Kidney (tissue), 14 donors: ENCODE results near the gene ENOX2. TPM values are rescaled to one million over a fixed set of nuclear protein-coding genes. Genes with fewer than 3 reads are reported as not detected.

Experiments used
- DNase-seq, 5 donors: peaks; one replicate each; pipeline ENCODE4 v3.0.0-alpha.2; 2013 to 2020
- FAIRE-seq: peaks from 2 replicates; lab custom pipeline; 2012; peaks lifted over from hg19 to GRCh38; lab: Jason Lieb, UNC
- H3K27ac ChIP-seq, 2 donors: one replicate each; pipeline ENCODE4 v1.7.0; 2013; ENCODE audit warnings: low read depth in 2 of 2, low read length in 2 of 2, inconsistent platforms in 1 of 2
- H3K27me3 ChIP-seq: one replicate; pipeline ENCODE4 v1.7.1; 2013; ENCODE audit warnings: low read length, inconsistent platforms; ENCODE audit not compliant: control insufficient read depth, insufficient read depth
- H3K36me3 ChIP-seq, 3 donors: one replicate each; pipeline versions ENCODE4 v1.7.0 to v1.7.1; 2013; ENCODE audit warnings: low read length in 3 of 3, control low read depth in 1 of 3, inconsistent platforms in 1 of 3; ENCODE audit not compliant: insufficient read depth in 3 of 3, control insufficient read depth in 2 of 3
- H3K4me1 ChIP-seq, 3 donors: one replicate each; pipeline versions ENCODE4 v1.7.0 to v1.7.1; 2013; ENCODE audit warnings: low read length in 3 of 3, inconsistent platforms in 1 of 3, low read depth in 1 of 3; ENCODE audit not compliant: control insufficient read depth in 2 of 3, insufficient read depth in 2 of 3
- H3K4me3 ChIP-seq, 3 donors: one replicate each; pipeline versions ENCODE4 v1.7.0 to v1.8.1; 2013; ENCODE audit warnings: low read length in 3 of 3, control low read depth in 1 of 3, inconsistent platforms in 1 of 3
- H3K9ac ChIP-seq, 3 donors: one replicate each; pipeline versions ENCODE4 v1.7.0 to v1.7.1; 2013; ENCODE audit warnings: low read length in 3 of 3, control low read depth in 1 of 3, inconsistent platforms in 1 of 3
- H3K9me3 ChIP-seq, 3 donors: one replicate each; pipeline versions ENCODE4 v1.7.0 to v1.7.1; 2013; ENCODE audit warnings: low read length in 3 of 3, control low read depth in 1 of 3, inconsistent platforms in 1 of 3; ENCODE audit not compliant: control insufficient read depth in 2 of 3, insufficient read depth in 1 of 3
- CTCF ChIP-seq: IDR thresholded peaks from 3 replicates; pipeline ENCODE4 v1.5.1; 2012; ENCODE audit warnings: mild to moderate bottlenecking, moderate library complexity, borderline replicate concordance; ENCODE audit not compliant: insufficient read depth; ENCODE audit errors: extremely low read depth
- intact Hi-C: fragments of 100-400 bp; cut with DNase I; formaldehyde crosslinking; loops from one replicate; pipeline ENCODE4 v1.11.1; 2022
- polyA plus RNA-seq: library from polyadenylated mRNA; stranded (reverse); fragments of 350-450 nt; fragmentation: Illumina TruSeq; extraction: RNeasy Lipid Tissue Mini Kit (QIAGEN cat#74804); gene quantifications from one replicate; pipeline ENCODE4 v1.2.3, GENCODE V29; 2014; ENCODE audit warnings: low read depth, low replicate concordance; ENCODE audit not compliant: insufficient read depth
- total RNA-seq: library from RNA; stranded (reverse); fragmentation: NEBNext Ultra II Directional; extraction: Animal tissue kit (Norgen Biotek cat#: 25700); gene quantifications from one replicate; pipeline ENCODE4 v1.2.1, GENCODE V29; 2021
- donor health status: control.
- donor health status: control.
- donor health status: control.
- donor health status: control.
- donor health status: control.
- donor health status: DM: yes; HTN: yes; CAD: no.
- donor health status: Normal renal cell carcinoma (clear cell type).

Gene ENOX2
- total and polyA plus RNA-seq, 2 donors from 2014 or later, result 6.6 to 22.6 TPM

DNA sequence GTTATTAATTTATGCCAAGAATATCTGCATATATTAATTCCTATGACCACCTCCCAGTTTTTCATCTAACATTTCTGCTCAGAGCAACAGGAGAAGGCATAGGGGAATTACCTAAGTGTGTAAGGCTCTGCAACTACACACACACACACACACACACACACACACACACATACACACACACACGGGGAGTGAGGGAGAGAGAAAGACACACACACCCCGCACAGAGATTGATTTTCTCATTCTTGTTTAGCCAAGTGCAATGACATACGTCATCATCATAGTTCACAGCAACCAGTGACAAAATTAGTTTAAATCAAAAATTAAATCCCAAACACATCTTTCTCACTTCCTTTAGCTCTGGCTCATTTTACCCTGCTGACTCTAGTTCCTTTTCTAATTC lies 298.1 kb downstream of the ENOX2 start:
- Histone ChIP-seq H3K27ac (no peak overlapping the region), H3K27me3 (no peaks in the 10 kb centered on the region), H3K36me3 (no peaks in the 10 kb centered on the region), H3K4me3 (no peak overlapping the region), H3K9me3 (no peaks in the 10 kb centered on the region), H3K4me1 (no peaks in the 10 kb centered on the region), H3K9ac (no peak overlapping the region)
- TF ChIP-seq CTCF, result no peak
- intact Hi-C loops, result no loop called here
- DNase-seq (no peak), FAIRE-seq (no peak)

DNA sequence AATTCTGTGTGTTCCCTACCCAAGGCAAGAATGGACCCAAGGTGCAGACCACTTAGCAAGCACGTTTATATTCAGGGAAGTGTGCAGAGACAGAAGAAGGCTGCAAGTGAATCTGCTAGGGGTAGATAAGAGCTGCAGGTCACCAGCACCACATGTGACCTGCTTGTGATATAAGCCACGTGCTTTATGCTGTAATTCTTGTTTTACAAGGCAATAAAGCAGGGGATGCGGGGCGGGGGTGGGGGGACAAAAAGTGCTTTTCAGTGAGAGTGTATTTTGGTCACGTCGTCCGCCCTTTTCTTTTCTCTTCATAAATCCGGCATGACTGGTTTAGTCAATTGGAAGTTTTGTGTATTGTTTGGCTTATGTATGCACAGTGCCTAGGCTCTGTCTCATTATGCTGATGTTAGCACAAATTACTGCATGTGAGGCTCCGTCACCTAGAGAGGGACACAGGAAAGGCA lies 308.5 kb downstream of the ENOX2 start:
- H3K4me3 ChIP-seq, result no peak overlapping the region
- peak in 4 of 5 donors; percentile 4 to 25 (median 17) for DNase-seq
- no peak for TF ChIP-seq CTCF
- intact Hi-C loops, result no loop called here
- no peaks in the 10 kb centered on the region for H3K9me3 ChIP-seq
- H3K4me1 ChIP-seq, result no peaks in the 10 kb centered on the region
- no peaks in the 10 kb centered on the region for H3K27me3 ChIP-seq
- FAIRE-seq, result no peak
- H3K27ac ChIP-seq, result no peak overlapping the region
- H3K9ac ChIP-seq, result no peak overlapping the region
- H3K36me3 ChIP-seq, result no peaks in the 10 kb centered on the region

GRCh38 chrX:130593911-130594310 lies 309.1 kb downstream of the ENOX2 start:
- Histone ChIP-seq H3K27me3 (no peaks in the 10 kb centered on the region), H3K9ac (no peak overlapping the region), H3K27ac (no peak overlapping the region), H3K4me3 (no peak overlapping the region), H3K4me1 (no peaks in the 10 kb centered on the region), H3K9me3 (no peaks in the 10 kb centered on the region), H3K36me3 (no peaks in the 10 kb centered on the region)
- TF ChIP-seq CTCF, result no peak
- FAIRE-seq (no peak), DNase-seq (no peak)
- intact Hi-C loops, result no loop called here

- no peak for FAIRE-seq
- Histone ChIP-seq H3K9ac (no peak overlapping the region), H3K27ac (no peak overlapping the region), H3K9me3 (no peaks in the 10 kb centered on the region), H3K27me3 (no peaks in the 10 kb centered on the region), H3K4me1 (no peaks in the 10 kb centered on the region), H3K36me3 (no peaks in the 10 kb centered on the region), H3K4me3 (no peak overlapping the region)
- intact Hi-C loops, result no loop called here
- no peak for DNase-seq
- TF ChIP-seq CTCF, result no peak
Observed at GRCh38 chrX:130592204-130592603, 310.8 kb downstream of the ENOX2 start.
